ENCODE results near the gene NAV1. TPM values are rescaled to one million over a fixed set of nuclear protein-coding genes. Genes with fewer than 3 reads are reported as not detected.
"Not testable (repeated sequence)": the region's sequence is repeated elsewhere in the genome, so short reads cannot be mapped to it uniquely, and the experiment has no call there.

NAV1 gene
- polyA plus RNA-seq, 4 donors: 18.2 to 22.4 (median 19.9) TPM

DNA sequence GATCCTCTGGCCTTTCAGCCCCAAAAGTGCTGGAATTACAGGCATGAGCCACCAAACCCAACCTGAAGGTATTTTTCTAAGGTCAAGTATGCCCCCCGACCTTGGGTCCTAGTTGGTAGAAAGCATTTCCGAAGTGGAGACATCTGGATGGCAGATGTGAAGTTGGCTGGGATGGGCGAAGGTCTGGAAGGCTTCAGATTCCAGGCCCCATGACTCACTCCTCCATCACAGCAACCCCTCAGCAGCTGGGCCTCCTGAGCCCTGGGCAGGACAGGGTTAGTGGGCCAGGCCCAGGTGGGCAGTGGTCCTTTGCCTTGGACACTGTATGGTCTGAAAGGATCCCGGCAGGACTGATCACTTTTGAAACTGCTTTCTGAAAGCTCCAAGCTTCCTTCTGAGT, 23.3 kb downstream of the NAV1 start:
- no peak for DNase-seq (ENCODE audit: low read depth in 4 of 4, low spot score in 2 of 4)

DNA sequence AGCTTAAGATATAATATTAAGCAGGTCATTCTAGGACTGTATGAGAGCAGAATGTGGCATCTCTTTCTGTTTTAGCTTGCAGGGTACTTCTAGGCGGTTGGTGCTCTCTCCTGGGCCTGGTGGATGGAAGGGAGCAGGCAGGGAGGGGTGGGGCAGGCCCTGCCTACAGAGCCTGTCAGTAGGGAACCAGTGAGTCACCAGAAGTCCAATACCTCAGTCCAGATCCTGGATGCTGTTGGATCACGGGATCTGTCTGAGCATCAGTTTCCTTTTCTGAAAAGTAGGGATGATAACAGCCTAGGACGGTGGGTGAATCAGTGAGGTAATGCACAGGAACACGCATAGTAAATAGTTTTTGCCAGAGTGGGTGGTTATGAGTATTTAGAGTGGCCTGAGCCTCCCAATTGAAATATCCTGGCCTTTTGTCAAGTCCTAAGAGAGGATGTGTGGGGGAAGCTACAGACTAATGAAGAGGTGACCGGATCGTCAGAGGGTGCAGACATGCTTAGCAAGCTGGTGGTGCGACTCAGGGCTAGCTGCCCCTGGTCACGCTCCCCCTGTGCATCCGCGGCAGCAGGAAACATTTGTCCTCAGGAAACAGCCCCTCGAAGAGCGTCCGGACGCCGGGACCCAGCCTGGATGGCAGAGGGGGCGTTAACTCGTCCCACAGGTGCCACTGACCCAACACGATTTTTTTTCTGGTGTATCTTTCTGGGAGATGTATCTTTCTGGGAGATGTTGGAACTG, 23.9 kb downstream of the NAV1 start:
- DNase-seq (ENCODE audit: low read depth in 4 of 4, low spot score in 2 of 4): no peak

DNA sequence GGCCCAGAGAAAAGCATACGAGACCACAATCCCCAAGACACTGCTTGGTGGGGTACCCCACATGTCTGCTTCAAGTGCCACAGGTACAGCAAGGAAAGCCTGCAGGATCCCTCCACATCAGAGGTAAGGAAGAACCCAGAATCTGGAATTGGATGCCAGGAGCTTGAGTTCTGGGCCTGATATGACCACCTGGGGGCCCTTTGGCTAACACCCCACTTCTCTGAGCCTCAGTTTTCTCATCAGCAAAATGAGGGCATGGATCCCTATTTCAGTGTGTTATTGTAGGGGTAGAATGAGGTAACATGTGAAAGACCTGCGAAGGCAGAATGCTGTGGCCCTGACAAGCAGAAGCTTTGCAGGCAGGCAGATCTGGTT, 24.5 kb downstream of the NAV1 start:
- DNase-seq (ENCODE audit: low read depth in 4 of 4, low spot score in 2 of 4): no peak

DNA sequence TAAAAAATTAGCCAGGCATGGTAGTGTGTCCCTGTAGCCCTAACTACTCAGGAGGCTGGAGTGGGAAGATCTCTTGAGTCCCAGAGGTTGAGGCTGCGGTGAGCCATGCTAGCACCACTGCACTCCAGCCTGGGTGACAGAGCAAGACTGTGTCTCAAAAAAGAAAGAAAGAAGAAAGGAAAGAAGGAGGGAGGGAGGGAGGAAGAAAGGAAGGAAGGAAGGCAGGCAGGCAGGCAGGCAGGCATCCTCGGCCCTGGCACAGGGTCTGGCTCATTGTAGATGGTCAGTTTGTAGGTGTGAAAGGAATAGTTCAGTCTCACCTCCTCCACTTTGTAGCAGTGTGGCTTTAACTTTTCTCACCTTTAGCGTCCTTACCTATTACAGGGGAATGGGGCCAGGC, 25.0 kb downstream of the NAV1 start:
- no peak for DNase-seq (ENCODE audit: low read depth in 4 of 4, low spot score in 2 of 4)

DNA sequence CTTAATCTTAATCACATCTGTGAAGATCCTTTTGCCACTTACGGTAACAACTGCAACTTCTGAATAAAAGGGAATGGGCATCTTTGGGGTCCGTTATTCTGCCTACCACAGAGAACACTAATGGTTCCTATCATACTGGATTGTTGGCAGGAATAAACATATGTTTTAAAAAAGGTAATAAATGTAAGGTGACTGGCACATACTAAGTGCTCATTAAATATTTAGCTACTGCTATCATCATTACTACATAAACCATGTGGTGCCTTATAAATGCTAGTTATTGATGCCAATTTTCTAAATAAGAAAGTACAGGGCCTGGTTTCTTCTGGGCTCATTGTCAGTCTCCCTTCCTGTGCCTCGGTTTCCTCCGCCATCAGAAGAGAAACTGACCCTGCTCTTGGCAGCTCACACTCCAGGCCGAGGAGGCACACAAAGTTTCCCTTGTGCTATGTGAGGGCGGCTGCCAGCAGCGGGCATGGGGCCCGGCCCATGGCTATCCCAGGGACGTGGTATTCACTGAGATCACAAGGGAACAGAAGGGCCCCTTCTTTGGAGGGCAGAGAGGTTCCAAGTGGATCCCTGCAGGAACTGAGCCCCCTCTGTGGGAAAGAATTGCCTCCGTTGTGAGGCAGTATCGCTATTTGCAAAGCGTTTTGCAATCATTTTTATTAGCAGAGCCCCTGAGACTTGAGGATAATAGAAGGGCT, 26.2 kb downstream of the NAV1 start:
- DNase-seq (ENCODE audit: low read depth in 4 of 4, low spot score in 2 of 4): no peak

DNA sequence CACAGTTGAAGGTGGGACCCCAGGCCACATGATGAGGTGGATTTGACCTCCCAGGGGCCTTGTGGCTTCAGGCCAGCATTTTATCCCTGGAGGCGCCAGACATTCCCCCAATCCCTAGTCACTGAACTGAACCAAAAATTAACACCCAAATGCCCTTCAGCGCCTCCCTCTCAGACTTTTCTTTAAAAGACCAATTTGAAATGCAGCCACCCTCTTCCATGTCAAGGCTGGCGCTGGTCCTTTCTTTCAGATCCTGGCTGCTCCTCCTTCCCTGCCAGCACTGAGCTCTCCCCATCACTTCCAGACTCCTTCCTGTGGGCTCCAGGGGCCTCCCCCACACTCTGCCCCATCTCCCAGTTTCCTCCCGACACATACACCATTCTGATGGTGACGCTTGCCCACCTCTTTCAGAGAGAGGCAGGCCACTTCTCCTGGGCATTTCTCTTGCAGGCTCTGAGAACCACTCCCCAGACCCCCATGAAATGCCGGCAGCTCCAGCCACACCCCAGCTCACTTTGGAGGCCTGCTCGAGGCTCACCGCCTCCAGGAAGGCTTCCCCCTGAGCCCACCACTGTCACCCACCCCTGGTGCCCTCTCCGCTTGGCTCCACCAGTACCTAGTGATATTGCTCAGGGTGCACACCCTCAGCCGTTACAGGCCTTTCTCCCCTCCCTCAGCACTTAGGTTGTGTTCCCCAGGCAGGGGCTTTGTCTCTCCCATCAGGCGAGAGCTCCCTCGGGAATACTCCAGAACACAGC, 27.0 kb downstream of the NAV1 start:
- DNase-seq (ENCODE audit: low read depth in 4 of 4, low spot score in 2 of 4): no peak

DNA sequence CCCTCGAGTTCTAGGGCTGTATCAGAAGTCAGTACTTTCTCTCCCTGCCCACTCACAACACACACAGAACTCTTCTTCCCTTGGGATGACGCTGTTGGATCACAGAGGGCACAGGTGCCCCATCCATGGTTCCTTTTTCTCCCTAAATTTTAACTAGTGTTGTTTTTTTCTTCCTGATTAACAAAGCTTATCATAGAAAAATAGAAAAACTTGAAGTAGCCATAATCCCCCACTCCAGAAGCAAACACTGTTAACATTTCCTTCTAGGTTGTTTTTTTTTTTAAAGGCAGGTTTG, 27.5 kb downstream of the NAV1 start:
- no peak for DNase-seq (ENCODE audit: low read depth in 4 of 4, low spot score in 2 of 4)

DNA sequence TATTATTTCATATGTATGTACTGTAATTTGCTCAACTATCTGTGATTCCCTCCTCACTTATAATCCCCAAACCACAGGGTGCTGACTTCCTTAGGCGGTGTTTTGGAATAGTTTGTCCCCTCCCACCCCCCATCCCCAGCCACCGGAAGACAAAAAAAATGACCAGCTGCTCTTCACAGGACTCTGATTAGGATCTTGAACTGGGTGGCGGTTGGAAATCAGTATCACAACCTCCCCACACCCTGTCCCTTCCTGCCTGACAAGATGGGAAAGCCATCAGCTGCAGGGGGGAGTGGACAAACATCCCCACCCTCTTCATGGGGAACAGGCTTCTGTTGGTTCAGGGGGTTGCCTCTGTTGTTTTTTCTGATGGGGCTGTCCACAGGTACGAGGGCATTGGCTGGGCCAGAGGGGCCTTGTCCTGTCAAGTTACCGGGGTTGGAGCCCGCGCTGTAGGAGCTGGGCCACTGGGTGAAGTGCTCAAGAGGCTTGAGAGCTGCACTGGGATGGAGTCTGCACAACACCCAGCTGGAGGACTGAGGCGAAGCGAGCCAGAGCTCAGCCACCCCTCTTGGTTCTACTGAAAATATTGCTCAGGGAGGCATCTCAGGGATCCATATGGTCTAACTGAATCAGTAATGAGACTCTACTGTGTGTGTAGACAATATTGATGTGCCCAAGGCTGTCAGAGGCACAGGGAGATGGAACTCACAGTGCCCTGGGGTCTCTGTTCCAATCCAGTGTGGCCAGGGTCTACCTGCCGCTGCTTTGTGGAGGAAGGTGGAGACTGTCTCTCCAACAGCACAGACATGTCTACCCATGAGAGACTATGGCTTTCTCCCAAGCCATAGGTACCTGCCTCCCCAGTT, 28.2 kb downstream of the NAV1 start:
- no peak for DNase-seq (ENCODE audit: low read depth in 4 of 4, low spot score in 2 of 4)

DNA sequence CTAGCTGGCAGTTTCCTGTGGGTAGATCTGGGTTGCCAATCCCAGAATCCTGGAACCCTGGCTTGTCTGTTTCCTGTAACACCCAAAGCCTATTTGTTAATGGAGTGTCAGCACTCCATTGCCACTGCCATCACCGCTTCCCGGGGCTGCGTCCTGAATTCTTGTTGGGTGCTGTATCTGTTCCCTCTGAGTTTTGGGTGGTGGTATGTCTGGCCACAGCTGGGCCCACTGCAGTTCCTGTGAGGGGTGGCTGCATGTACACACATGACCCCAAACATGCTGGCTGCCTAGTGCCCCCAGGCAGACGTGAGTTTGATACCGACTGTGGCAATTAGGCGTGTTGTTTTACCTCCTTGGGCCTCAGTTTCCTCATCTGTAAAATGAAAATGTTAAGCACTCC, 29.3 kb downstream of the NAV1 start:
- no peak for DNase-seq (ENCODE audit: low read depth in 4 of 4, low spot score in 2 of 4)

DNA sequence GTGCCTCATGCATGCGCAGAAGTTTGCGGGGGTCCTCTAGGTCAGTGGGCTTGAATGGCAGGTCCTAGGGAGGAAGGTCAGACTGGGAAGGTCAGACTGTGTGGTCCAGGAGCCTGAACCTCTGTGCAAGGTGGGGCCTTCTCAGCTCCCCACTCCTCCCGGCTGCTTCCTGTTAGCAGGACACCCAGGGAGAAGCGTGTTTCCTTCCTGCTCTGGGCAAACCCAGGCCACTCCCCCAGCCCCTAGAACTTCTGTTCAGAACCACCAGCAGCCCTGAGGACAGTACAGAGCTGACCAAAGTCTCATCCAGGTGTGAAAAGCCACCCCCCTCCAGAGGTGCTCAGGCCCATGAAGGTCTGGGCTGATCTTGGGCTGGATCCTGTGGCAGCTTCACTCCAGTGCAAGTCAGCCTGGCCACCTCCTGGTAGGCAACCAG, 29.9 kb downstream of the NAV1 start:
- no peak for DNase-seq (ENCODE audit: low read depth in 4 of 4, low spot score in 2 of 4)

DNA sequence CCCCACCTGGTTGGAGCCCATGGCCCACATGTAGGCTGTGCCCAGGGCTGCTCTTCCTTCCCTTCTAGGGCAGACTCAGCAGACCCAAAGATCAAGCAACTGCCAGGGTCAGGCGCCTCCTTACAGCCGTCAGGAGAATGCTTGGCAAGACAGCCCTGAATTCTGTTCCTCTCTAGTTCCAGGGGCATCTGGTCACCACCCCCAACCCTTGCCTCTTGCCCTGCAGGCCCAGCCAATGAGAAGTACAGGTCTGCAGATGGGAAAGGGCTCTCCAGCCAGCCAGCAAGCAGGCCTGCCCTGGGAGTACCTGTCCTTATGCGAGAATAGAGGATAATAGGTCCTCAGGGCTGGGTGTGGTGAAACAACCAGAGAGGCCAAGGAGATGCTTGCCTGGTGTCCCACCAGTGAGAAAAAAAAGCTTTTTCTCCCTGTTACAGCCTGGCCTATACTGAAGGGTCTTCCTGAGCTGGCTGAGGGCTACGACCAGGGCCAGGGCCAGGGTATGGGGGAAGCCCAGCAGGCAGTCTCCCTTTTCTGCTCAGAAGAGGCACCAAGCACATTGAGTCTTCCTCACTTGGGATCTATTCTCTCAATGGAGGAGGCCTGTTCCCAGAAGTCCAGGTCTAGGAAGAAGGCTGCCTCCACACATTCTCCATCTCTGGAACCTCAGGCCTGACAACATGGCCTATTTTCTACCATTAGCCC, 31.4 kb downstream of the NAV1 start:
- no peak for DNase-seq (ENCODE audit: low read depth in 4 of 4, low spot score in 2 of 4)

DNA sequence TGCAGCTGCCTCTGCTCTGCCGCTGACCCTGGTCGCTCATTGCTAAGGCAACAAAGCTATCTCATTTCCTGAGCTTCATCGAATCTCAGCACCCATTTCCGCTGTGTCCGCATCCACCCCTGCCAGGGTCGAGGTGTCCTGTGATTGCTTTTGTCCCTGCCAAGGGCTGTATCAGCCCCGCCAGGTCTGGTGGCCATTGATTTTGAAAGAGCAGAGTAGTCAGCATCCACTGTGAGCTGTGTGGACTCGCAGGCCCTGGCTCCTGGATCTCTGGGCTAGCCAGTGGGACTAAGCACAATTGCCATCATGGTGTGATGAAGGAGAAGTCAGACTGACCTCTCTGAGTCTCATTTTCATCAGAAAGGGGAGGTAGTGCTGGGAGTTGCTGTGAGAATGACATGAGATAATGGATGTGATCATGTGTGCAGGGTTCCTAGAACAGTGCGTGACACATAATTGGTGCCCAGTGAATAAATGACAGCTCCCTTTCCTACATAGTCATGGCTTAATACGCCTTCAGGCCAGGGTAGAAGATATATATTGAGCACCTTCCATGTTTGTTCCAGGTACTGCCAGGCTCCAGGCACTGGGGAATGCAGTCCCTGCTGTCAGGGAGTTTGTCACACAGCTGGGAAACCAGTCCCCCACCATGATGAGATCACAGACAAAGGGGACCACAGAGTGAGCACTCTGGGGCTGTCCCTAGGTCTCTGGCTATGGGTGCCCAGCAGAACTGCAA, 32.1 kb downstream of the NAV1 start:
- no peak for DNase-seq (ENCODE audit: low read depth in 4 of 4, low spot score in 2 of 4)

DNA sequence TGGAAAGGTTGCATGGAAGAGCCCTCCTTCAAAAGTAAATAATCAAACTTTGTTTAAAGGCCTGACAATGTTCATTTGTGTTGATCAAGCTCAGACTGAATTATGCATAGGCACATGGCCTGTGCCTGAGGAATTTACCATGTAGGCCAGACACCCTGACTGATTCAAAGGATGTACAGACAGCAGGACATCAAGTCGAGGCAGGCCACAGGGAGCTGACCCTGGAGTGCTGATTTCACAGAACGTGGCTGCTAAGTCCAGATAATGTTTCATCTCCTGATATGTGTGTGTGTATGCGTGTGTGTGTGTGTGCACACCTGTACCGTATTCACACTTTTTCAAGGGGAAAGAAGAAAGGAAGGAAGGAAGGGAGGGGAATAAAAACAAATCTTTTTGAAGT, 34.1 kb downstream of the NAV1 start:
- DNase-seq (ENCODE audit: low read depth in 4 of 4, low spot score in 2 of 4): no peak

DNA sequence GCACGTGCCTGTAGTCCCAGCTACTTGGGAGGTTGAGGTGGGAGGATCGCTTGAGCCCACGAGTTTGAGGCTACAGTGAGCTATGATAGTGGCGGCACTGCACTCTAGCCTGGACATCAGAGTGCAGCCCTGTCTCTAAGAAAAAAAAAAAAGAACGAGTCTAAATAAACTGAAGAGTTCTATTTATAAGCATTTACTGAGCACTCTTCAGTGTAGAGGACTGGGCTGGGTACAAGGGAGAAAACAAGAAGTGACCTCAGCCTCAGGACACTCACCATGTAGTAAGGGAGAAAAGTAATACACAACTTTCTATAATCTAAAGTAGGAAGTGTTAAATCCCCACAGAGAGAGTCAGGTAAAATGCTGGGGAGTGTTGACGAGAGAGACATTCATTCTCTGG, 35.0 kb downstream of the NAV1 start:
- DNase-seq (ENCODE audit: low read depth in 4 of 4, low spot score in 2 of 4): no peak

DNA sequence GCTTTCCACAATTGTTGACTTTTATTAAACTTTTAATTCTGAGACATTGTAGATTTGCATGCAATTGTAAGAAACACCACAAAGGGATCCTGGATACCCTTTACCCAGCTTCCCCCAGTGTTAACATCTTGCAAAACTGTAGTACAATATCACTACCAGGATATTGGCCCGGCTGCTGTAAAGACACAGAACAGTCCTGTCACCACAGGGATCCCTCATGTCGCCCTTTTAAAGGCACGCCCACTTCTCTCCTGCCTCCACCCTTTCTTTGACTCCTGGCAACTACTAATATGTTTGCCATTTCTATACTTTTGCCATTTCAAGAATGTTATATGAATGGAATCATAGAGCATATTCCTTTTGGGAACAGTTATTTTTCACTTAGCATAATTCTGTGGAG, 37.0 kb downstream of the NAV1 start:
- no peak for DNase-seq (ENCODE audit: low read depth in 4 of 4, low spot score in 2 of 4)

DNA sequence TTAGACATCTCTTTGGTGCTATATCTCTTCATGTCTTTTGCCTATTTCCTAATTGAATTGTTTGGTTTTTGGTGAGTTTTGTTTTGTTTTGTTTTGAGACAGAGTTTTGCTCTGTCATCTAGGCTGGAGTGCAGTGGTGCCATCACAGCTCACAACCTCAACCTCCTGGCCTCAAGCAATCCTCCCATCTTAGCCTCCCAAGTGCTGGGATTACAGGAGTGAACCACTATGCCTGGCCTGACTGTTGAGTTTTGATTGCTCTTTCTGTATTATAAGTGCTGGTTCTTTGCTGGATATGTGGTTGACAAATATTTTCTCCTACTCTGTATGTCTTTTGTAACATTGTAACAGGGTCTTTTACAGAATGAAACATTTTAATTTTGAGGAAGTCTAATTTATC, 38.0 kb downstream of the NAV1 start:
- DNase-seq (ENCODE audit: low read depth in 4 of 4, low spot score in 2 of 4): no peak

DNA sequence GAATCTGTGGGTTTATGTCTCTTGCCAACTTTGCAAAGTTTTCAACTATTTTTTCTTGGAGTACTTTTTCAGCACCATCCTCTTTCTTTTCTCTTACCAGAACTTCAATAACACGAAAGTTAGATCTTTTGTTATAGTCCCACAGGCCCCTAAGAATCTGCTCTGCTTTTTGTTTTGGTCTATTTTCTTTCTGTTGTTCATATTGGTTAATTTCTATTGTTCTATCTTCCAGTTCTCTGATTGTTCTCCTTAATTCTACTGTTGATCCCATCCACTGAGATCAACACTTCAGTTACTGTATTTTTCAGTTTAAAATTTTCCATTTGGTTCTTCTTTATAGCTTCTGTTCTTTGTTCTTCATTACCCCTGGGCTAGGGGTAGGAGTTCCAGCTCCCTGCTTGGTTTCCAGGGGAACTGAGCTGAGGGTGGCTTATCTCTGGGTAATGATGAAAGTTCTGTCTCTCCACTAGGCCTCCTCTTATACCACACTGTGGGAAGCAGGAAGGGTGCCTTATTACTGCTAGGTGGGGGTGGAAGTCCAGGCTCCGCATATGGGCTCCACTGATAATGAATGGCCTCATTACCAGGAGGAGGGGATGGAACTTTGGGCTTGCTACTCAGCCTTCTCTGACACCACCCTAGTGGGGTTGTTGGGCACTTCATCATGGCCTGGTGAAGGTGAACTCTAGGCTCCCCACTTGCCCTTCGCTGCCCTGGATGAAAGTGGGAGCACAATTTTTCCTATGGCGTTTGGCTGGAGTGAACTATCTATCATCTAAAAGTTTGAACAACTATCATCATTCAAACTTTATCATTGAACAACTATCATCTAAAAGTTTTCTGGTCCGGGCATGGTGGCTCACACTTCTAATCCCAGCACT, 39.3 kb downstream of the NAV1 start:
- no peak for DNase-seq (ENCODE audit: low read depth in 4 of 4, low spot score in 2 of 4)

DNA sequence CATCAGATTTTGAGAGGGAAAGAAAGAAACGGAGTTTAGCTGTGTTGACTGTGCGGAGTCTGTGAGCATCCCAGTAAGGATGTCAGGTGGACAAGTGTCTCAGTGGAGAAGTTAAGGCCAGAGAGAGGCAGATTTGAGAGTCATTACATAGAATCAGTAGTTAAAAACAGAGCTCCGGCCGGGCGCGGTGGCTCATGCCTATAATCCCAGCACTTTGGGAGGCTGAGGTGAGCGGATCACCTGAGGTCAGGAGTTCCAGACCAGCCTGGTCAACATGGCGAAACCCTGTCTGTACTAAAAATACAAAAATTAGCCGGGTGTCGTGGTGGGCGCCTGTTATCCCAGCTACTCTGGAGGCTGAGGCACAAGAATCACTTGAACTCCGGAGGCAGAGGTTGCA, 42.4 kb downstream of the NAV1 start:
- not testable (repeated sequence) for DNase-seq (ENCODE audit: low read depth in 4 of 4, low spot score in 2 of 4)

Data from left renal cortex interstitium (tissue), 4 donors.